ENCODE data around the gene ZNF665.

The ZNF665 gene

GRCh38 chr19:53161123-53161522, 32.0 kb downstream of the ZNF665 start:
- TF ChIP-seq RARB (CRISPR knock-in tag; IDR thresholded peaks at IDR 0.05) (no peak), CREB5 (CRISPR knock-in tag; IDR thresholded peaks at IDR 0.05; ENCODE audit: low read depth) (no peak), TOX (CRISPR knock-in tag; IDR thresholded peaks at IDR 0.05; ENCODE audit: borderline replicate concordance) (no peak), POU6F1 (CRISPR knock-in tag; IDR thresholded peaks at IDR 0.05; ENCODE audit: borderline replicate concordance, low read depth) (no peak), CSDC2 (CRISPR knock-in tag; IDR thresholded peaks at IDR 0.05) (no peak), CSRNP3 (CRISPR knock-in tag; IDR thresholded peaks at IDR 0.05) (no peak), TCF4 (CRISPR knock-in tag; IDR thresholded peaks at IDR 0.05; ENCODE audit: borderline replicate concordance) (no peak), ISL1 (CRISPR knock-in tag; IDR thresholded peaks at IDR 0.05) (no peak), ZNF70 (CRISPR knock-in tag; IDR thresholded peaks at IDR 0.05) (no peak), BACH2 (CRISPR knock-in tag; IDR thresholded peaks at IDR 0.05; ENCODE audit: borderline replicate concordance) (no peak), OSR1 (CRISPR knock-in tag; IDR thresholded peaks at IDR 0.05) (no peak), ZNF8 (CRISPR knock-in tag; IDR thresholded peaks at IDR 0.05) (no peak), SNAI2 (CRISPR knock-in tag; IDR thresholded peaks at IDR 0.05) (no peak), TSHZ2 (CRISPR knock-in tag; IDR thresholded peaks at IDR 0.05) (no peak), ESRRG (CRISPR knock-in tag; IDR thresholded peaks at IDR 0.05) (no peak), ZFP3 (CRISPR knock-in tag; IDR thresholded peaks at IDR 0.05) (no peak)
- ATAC-seq, result no peak

- no peak for ATAC-seq
- TF ChIP-seq CSDC2 (CRISPR knock-in tag; IDR thresholded peaks at IDR 0.05) (no peak), ZNF8 (CRISPR knock-in tag; IDR thresholded peaks at IDR 0.05) (no peak), TSHZ2 (CRISPR knock-in tag; IDR thresholded peaks at IDR 0.05) (no peak), SNAI2 (CRISPR knock-in tag; IDR thresholded peaks at IDR 0.05) (no peak), CREB5 (CRISPR knock-in tag; IDR thresholded peaks at IDR 0.05; ENCODE audit: low read depth) (no peak), PPARA (CRISPR knock-in tag; IDR thresholded peaks at IDR 0.05; ENCODE audit: borderline replicate concordance) (no peak), RARB (CRISPR knock-in tag; IDR thresholded peaks at IDR 0.05) (no peak)
Observed at GRCh38 chr19:53160350-53160749, 32.8 kb downstream of the ZNF665 start.

- peak; percentile 61 for ATAC-seq
- no peak for TF ChIP-seq ARNTL (CRISPR knock-in tag; IDR thresholded peaks at IDR 0.05; ENCODE audit: borderline replicate concordance, low read depth)
- no peak for TF ChIP-seq POU6F1 (CRISPR knock-in tag; IDR thresholded peaks at IDR 0.05; ENCODE audit: borderline replicate concordance, low read depth)
- no peak for TF ChIP-seq ZFP30 (CRISPR knock-in tag; IDR thresholded peaks at IDR 0.05)
- TF ChIP-seq SNAI2 (CRISPR knock-in tag; IDR thresholded peaks at IDR 0.05), result no peak
- TF ChIP-seq GLIS3 (CRISPR knock-in tag; IDR thresholded peaks at IDR 0.05), result no peak
- no peak for TF ChIP-seq TCF4 (CRISPR knock-in tag; IDR thresholded peaks at IDR 0.05; ENCODE audit: borderline replicate concordance)
- no peak for TF ChIP-seq CREB5 (CRISPR knock-in tag; IDR thresholded peaks at IDR 0.05; ENCODE audit: low read depth)
- TF ChIP-seq CSRNP3 (CRISPR knock-in tag; IDR thresholded peaks at IDR 0.05), result no peak
Observed at GRCh38 chr19:53158119-53158656, 35.0 kb downstream of the ZNF665 start.

All from SK-N-SH treated with all-trans-retinoic acid at 6 μM for 48 hours (cell line).